Astrocyte (in vitro differentiated cells and primary cell): ENCODE measurements around the gene SPATA13. TPM values are rescaled to one million over a fixed set of nuclear protein-coding genes. Genes with fewer than 3 reads are reported as not detected.

Source experiments
- DNase-seq: peaks from one replicate; pipeline ENCODE4 v3.0.0-alpha.2; 2010; ENCODE audit warnings: low read depth
- FAIRE-seq: peaks from 2 replicates; lab custom pipeline; 2011; peaks lifted over from hg19 to GRCh38; lab: Jason Lieb, UNC
- H2AFZ ChIP-seq: 2 replicates; pipeline ENCODE4 v1.6.0; 2012; ENCODE audit warnings: low read depth, low read length, inconsistent platforms
- H3K27ac ChIP-seq: 2 replicates; pipeline ENCODE4 v1.5.1; 2011; ENCODE audit warnings: low read depth, low read length, inconsistent platforms
- H3K27me3 ChIP-seq: 2 replicates; pipeline ENCODE4 v1.6.0; 2011; ENCODE audit warnings: low read length, inconsistent platforms; ENCODE audit not compliant: insufficient read depth
- H3K36me3 ChIP-seq: 2 replicates; pipeline ENCODE4 v1.5.1; 2011; ENCODE audit warnings: low read length, inconsistent platforms; ENCODE audit not compliant: insufficient read depth
- H3K4me1 ChIP-seq: 2 replicates; pipeline ENCODE4 v1.5.1; 2011; ENCODE audit warnings: low read length, inconsistent platforms; ENCODE audit not compliant: insufficient read depth
- H3K4me2 ChIP-seq: 2 replicates; pipeline ENCODE4 v1.6.0; 2012; ENCODE audit warnings: low read length, inconsistent platforms
- H3K4me3 ChIP-seq: 2 replicates; pipeline ENCODE4 v1.5.1; 2011; ENCODE audit warnings: low read depth, mild to moderate bottlenecking, low read length, inconsistent platforms; ENCODE audit not compliant: insufficient read depth
- H3K79me2 ChIP-seq: 2 replicates; pipeline ENCODE4 v1.6.0; 2012; ENCODE audit warnings: mild to moderate bottlenecking, low read length, inconsistent platforms; ENCODE audit not compliant: insufficient read depth
- H3K9ac ChIP-seq: 2 replicates; pipeline ENCODE4 v1.6.0; 2012; ENCODE audit warnings: mild to moderate bottlenecking, low read length, inconsistent platforms
- H3K9me3 ChIP-seq: 2 replicates; pipeline ENCODE4 v1.5.1; 2012; ENCODE audit warnings: low read depth, mild to moderate bottlenecking, low read length, inconsistent platforms; ENCODE audit not compliant: insufficient read depth
- H4K20me1 ChIP-seq: 2 replicates; pipeline ENCODE4 v1.6.0; 2012; ENCODE audit warnings: low read length, inconsistent platforms; ENCODE audit not compliant: insufficient read depth
- H3K27ac Mint-ChIP-seq: one replicate; pipeline ENCODE4 v1.8.0; 2021; ENCODE audit warnings: mild to moderate bottlenecking, mixed read lengths; ENCODE audit not compliant: unreplicated experiment
- H3K27me3 Mint-ChIP-seq: one replicate; pipeline ENCODE4 v1.8.0; 2021; ENCODE audit warnings: low read depth, mixed read lengths; ENCODE audit not compliant: unreplicated experiment
- H3K36me3 Mint-ChIP-seq: one replicate; pipeline ENCODE4 v1.8.0; 2021; ENCODE audit warnings: low read depth, mixed read lengths; ENCODE audit not compliant: unreplicated experiment
- H3K4me1 Mint-ChIP-seq: one replicate; pipeline ENCODE4 v1.8.0; 2021; ENCODE audit warnings: low read depth, mixed read lengths; ENCODE audit not compliant: unreplicated experiment
- H3K4me3 Mint-ChIP-seq: one replicate; pipeline ENCODE4 v1.8.0; 2021; ENCODE audit warnings: mild to moderate bottlenecking, moderate library complexity, mixed read lengths; ENCODE audit not compliant: unreplicated experiment
- H3K9me3 Mint-ChIP-seq: one replicate; pipeline ENCODE4 v1.8.0; 2021; ENCODE audit warnings: mild to moderate bottlenecking, mixed read lengths; ENCODE audit not compliant: unreplicated experiment
- CTCF ChIP-seq: IDR thresholded peaks from 2 replicates; pipeline ENCODE4 v1.5.1; 2011; ENCODE audit warnings: low read depth, mild to moderate bottlenecking, inconsistent platforms, low read length, moderate library complexity; ENCODE audit not compliant: insufficient read depth
- EZH2 ChIP-seq: IDR thresholded peaks from 2 replicates; pipeline ENCODE4 v1.6.1; 2012; ENCODE audit warnings: mild to moderate bottlenecking, low read length, inconsistent platforms; ENCODE audit not compliant: insufficient read depth
- total RNA-seq: library from RNA; stranded (reverse); gene quantifications from 2 replicates; pipeline ENCODE4 v1.2.1, GENCODE V29; 2021

Gene SPATA13
- total RNA-seq, 1 donor from 2014 or later = 6.2 TPM

- peak overlapping the region; percentile 84 for H3K4me3 ChIP-seq
- peaks cover 6% of the 10 kb centered on the region for H3K36me3 Mint-ChIP-seq
- H3K4me3 Mint-ChIP-seq = peak overlapping the region; percentile 86
- no peak overlapping the region for H3K27ac ChIP-seq
- H3K9ac ChIP-seq = peak overlapping the region; percentile 87
- H2AFZ ChIP-seq = no peak overlapping the region
- DNase-seq (no peak), FAIRE-seq (no peak)
- H3K27me3 Mint-ChIP-seq = peaks cover 3% of the 10 kb centered on the region
- H3K4me1 Mint-ChIP-seq = peaks cover 18% of the 10 kb centered on the region
- TF ChIP-seq CTCF (no peak), EZH2 (no peak)
- no peaks in the 10 kb centered on the region for H3K9me3 Mint-ChIP-seq
- peaks cover 16% of the 10 kb centered on the region for H4K20me1 ChIP-seq
- H3K9me3 ChIP-seq = no peaks in the 10 kb centered on the region
- H3K36me3 ChIP-seq = no peaks in the 10 kb centered on the region
- H3K4me2 ChIP-seq = peak overlapping the region; percentile 96
- H3K79me2 ChIP-seq = peaks cover 25% of the 10 kb centered on the region
- peaks cover 4% of the 10 kb centered on the region for H3K27me3 ChIP-seq
- peak overlapping the region; percentile 47 for H3K27ac Mint-ChIP-seq
- H3K4me1 ChIP-seq = peaks cover 20% of the 10 kb centered on the region
These were observed 1.5 kb downstream of the SPATA13 start for GRCh38 chr13:24161980-24162525.

GRCh38 chr13:24162604-24163003, 2.1 kb downstream of the SPATA13 start:
- DNase-seq (no peak), FAIRE-seq (no peak)
- Mint-ChIP-seq H3K27me3 (peaks cover 3% of the 10 kb centered on the region), H3K4me1 (peaks cover 19% of the 10 kb centered on the region), H3K27ac (no peak overlapping the region), H3K9me3 (no peaks in the 10 kb centered on the region), H3K36me3 (peaks cover 6% of the 10 kb centered on the region), H3K4me3 (peak overlapping the region; percentile 86)
- no peaks in the 10 kb centered on the region for H3K36me3 ChIP-seq
- H3K9ac ChIP-seq = no peak overlapping the region
- peaks cover 16% of the 10 kb centered on the region for H4K20me1 ChIP-seq
- H3K27ac ChIP-seq = no peak overlapping the region
- H3K27me3 ChIP-seq = peaks cover 4% of the 10 kb centered on the region
- H3K9me3 ChIP-seq = no peaks in the 10 kb centered on the region
- H3K4me1 ChIP-seq = peaks cover 20% of the 10 kb centered on the region
- no peak overlapping the region for H3K4me3 ChIP-seq
- H3K79me2 ChIP-seq = peaks cover 25% of the 10 kb centered on the region
- no peak for TF ChIP-seq EZH2
- TF ChIP-seq CTCF = no peak
- no peak overlapping the region for H2AFZ ChIP-seq
- H3K4me2 ChIP-seq = peak overlapping the region; percentile 96

- no peak overlapping the region for H3K4me3 ChIP-seq
- DNase-seq = peak; percentile 59
These were observed 5.2 kb downstream of the SPATA13 start for GRCh38 chr13:24165746-24166145.

More at GRCh38 chr13:24165746-24166145, 5.2 kb downstream of the SPATA13 start:
- no peak overlapping the region for H3K9ac ChIP-seq
- Mint-ChIP-seq H3K27ac (peak overlapping the region; percentile 73), H3K27me3 (peaks cover 3% of the 10 kb centered on the region), H3K4me3 (no peak overlapping the region), H3K4me1 (peaks cover 32% of the 10 kb centered on the region), H3K9me3 (peaks cover 2% of the 10 kb centered on the region), H3K36me3 (peaks cover 6% of the 10 kb centered on the region)
- peaks cover 27% of the 10 kb centered on the region for H3K79me2 ChIP-seq
- no peak for TF ChIP-seq EZH2
- H3K27ac ChIP-seq = no peak overlapping the region
- peaks cover 16% of the 10 kb centered on the region for H4K20me1 ChIP-seq
- no peaks in the 10 kb centered on the region for H3K9me3 ChIP-seq
- H3K4me2 ChIP-seq = peak overlapping the region; percentile 51
- H3K4me1 ChIP-seq = peaks cover 34% of the 10 kb centered on the region
- peak; percentile 73 for FAIRE-seq
- H3K36me3 ChIP-seq = no peaks in the 10 kb centered on the region
- no peak overlapping the region for H2AFZ ChIP-seq
- peaks cover 4% of the 10 kb centered on the region for H3K27me3 ChIP-seq
